Nephron progenitor cell (in vitro differentiated cells): ENCODE data around the gene PDE2A.

Source experiments
- DNase-seq: peaks from one replicate; pipeline ENCODE4 v3.0.0; 2021
- H3K27ac Mint-ChIP-seq: 2 replicates; pipeline ENCODE4 v1.8.0; 2021; ENCODE audit warnings: mild to moderate bottlenecking, moderate library complexity, mixed read lengths
- H3K27me3 Mint-ChIP-seq: 2 replicates; pipeline ENCODE4 v1.8.0; 2021; ENCODE audit warnings: mild to moderate bottlenecking, low read depth, mixed read lengths; ENCODE audit not compliant: poor library complexity
- H3K36me3 Mint-ChIP-seq: 2 replicates; pipeline ENCODE4 v1.8.0; 2021; ENCODE audit warnings: low read depth, mixed read lengths
- H3K4me1 Mint-ChIP-seq: 2 replicates; pipeline ENCODE4 v1.8.0; 2021; ENCODE audit warnings: mixed read lengths
- H3K4me3 Mint-ChIP-seq: 2 replicates; pipeline ENCODE4 v1.8.0; 2021; ENCODE audit warnings: mild to moderate bottlenecking, moderate library complexity, mixed read lengths
- H3K9me3 Mint-ChIP-seq: 2 replicates; pipeline ENCODE4 v1.8.0; 2021; ENCODE audit warnings: mild to moderate bottlenecking, moderate library complexity, mixed read lengths
- CTCF ChIP-seq: fragments of 200-600 bp; sonication (generic); IDR thresholded peaks from 2 replicates; pipeline ENCODE4 v1.5.0; 2021; ENCODE audit warnings: antibody characterized with exemption

Gene PDE2A

GRCh38 chr11:72716290-72716689 is 42.1 kb upstream of the PDE2A start:
- Mint-ChIP-seq H3K4me1 (peaks cover 55% of the 10 kb centered on the region), H3K36me3 (peaks cover 7% of the 10 kb centered on the region), H3K27ac (no peak overlapping the region), H3K9me3 (no peaks in the 10 kb centered on the region), H3K27me3 (no peaks in the 10 kb centered on the region), H3K4me3 (no peak overlapping the region)
- no peak for TF ChIP-seq CTCF
- no peak for DNase-seq

- peak overlapping the region; percentile 93 for H3K27ac Mint-ChIP-seq
- peaks cover 5% of the 10 kb centered on the region for H3K27me3 Mint-ChIP-seq
- H3K4me1 Mint-ChIP-seq = peaks cover 39% of the 10 kb centered on the region
These were observed 38.6 kb upstream of the PDE2A start for GRCh38 chr11:72712841-72713240.

DNA sequence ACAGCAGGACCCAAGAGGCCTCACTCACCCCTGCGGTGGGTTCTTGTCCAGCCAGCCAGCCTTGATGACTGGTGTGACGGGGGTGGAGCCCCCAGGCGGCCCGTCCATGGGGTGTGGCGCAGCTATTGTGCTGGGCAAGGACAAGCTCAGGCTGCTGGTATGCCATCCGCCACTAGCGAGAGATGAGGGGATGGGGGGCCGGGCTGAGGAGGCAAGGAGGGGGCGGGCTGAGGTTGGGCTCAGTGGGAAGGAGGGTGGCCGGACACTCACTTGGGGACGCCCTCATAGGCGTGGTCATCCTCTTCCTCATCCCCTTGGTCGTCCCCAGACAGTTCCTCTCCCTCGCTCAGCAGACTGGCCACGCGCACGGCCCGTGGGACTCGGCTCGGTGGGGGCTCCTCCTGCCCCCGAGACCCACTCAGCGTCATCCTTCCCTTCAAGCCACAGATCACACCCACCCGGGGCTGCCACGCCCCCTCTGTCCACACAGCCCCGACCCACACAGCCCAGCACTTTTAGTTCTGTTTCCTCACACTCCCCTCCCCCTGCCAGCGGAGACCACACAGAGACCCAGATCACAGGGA is 38.0 kb upstream of the PDE2A start:
- peak overlapping the region; percentile 93 for H3K27ac Mint-ChIP-seq
- peaks cover 43% of the 10 kb centered on the region for H3K4me1 Mint-ChIP-seq
- H3K27me3 Mint-ChIP-seq = peaks cover 5% of the 10 kb centered on the region
- no peak for DNase-seq
- no peaks in the 10 kb centered on the region for H3K9me3 Mint-ChIP-seq
- H3K36me3 Mint-ChIP-seq = peaks cover 29% of the 10 kb centered on the region
- H3K4me3 Mint-ChIP-seq = peak overlapping the region; percentile 41
- no peak for TF ChIP-seq CTCF

More at GRCh38 chr11:72712841-72713240, 38.6 kb upstream of the PDE2A start:
- Mint-ChIP-seq H3K4me3 (peak overlapping the region; percentile 41), H3K9me3 (no peaks in the 10 kb centered on the region), H3K36me3 (peaks cover 25% of the 10 kb centered on the region)
- no peak for TF ChIP-seq CTCF
- no peak for DNase-seq

DNA sequence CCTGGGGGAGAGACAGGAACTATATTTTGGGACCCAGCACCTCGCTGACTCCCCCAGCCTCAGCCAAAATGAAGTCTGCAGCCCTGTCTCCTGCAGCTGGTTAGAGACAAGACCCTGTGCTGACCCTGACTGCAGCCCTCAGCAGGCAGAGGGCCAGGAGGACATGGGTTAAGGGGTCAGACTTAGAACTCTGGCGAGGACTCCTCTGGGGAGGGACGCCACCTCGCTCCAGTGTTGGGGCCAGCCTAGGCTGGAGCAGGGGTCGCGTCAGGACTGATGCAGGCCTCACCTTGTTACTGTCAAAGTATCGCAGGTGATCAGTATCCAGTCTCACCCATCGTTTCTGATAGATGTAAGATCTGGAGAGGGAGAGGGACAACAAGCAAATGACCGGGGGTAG is 36.9 kb upstream of the PDE2A start:
- Mint-ChIP-seq H3K4me3 (peak overlapping the region; percentile 66), H3K36me3 (peaks cover 38% of the 10 kb centered on the region), H3K27me3 (peaks cover 5% of the 10 kb centered on the region), H3K9me3 (no peaks in the 10 kb centered on the region), H3K4me1 (peaks cover 51% of the 10 kb centered on the region), H3K27ac (no peak overlapping the region)
- DNase-seq = no peak
- TF ChIP-seq CTCF = no peak

DNA sequence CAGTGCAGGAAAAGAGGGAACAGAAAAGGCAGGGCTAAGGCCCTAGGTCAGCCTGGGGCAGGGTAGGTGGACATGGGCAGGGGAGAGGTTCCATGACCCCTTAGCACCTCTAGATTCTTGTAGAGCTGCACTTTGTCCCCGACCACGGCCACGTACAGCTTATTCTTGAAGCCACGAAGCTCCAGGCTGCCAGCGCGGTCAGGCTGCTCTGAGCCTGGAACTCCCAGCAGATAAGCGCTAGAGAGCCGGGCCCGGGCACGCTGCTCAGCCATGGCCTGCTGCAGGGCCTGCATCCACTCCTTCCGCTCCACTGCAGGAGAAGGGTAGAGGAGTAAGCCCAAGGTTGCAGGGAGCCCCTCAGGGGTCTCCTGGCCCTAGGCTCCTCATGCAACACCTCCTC is 36.1 kb upstream of the PDE2A start:
- H3K36me3 Mint-ChIP-seq = peaks cover 40% of the 10 kb centered on the region
- no peaks in the 10 kb centered on the region for H3K9me3 Mint-ChIP-seq
- peaks cover 5% of the 10 kb centered on the region for H3K27me3 Mint-ChIP-seq
- no peak for DNase-seq
- H3K27ac Mint-ChIP-seq = no peak overlapping the region
- peaks cover 53% of the 10 kb centered on the region for H3K4me1 Mint-ChIP-seq
- no peak overlapping the region for H3K4me3 Mint-ChIP-seq
- no peak for TF ChIP-seq CTCF

DNA sequence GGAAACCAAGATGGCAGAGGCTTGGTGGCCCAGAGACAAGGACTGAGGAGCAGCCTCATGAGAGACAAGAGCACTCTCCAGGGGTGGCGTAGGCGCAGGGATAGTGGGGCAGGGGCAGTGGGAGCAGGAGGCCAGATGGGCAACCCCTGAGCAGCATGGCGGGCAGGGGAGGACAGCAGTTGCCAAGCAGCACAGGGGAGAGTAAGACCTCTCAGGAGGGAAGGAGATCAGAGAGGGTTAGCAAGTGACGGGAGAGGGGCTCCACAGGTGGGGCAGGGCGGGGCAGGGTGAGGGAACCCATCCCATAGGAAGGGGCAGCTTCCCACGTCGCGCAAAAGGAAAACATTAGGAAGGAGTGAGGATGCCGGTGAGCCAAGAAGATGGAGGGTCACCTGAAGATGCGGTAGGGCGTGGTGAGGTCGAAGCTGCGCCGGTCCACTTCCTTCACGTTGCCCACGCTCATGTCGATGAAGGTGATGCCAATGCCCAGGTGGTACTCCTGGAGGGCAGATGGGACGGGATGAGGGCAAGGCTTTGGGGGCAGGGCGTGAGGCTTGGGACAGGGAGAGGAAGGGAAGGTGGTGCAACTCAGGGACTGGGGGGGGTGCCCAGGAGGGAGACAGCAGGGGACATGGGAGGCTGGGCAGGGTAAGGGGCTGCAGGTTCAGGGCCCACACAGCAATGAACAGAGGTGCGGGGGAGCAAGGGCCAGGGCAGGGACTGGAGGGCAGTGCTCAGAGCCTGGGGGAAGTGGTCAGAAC is 35.4 kb upstream of the PDE2A start:
- Mint-ChIP-seq H3K36me3 (peaks cover 38% of the 10 kb centered on the region), H3K27me3 (peaks cover 5% of the 10 kb centered on the region), H3K27ac (no peak overlapping the region), H3K9me3 (no peaks in the 10 kb centered on the region), H3K4me1 (peaks cover 56% of the 10 kb centered on the region), H3K4me3 (no peak overlapping the region)
- no peak for DNase-seq
- no peak for TF ChIP-seq CTCF
